ENCODE results near the gene SLC25A13. TPM values are rescaled to one million over a fixed set of nuclear protein-coding genes. Genes with fewer than 3 reads are reported as not detected.

The SLC25A13 gene
- total and polyA plus RNA-seq, 2 of the 8 experiments (the other 6 are each of a cell fraction or from before 2014, with no cell fraction given) = 30.8 to 85.4 TPM

GRCh38 chr7:96204601-96205000 lies 117.3 kb downstream of the SLC25A13 start:
- FAIRE-seq (no peak), DNase-seq (ENCODE audit: low read depth in 1 of 2, low spot score in 2 of 2) (no peak)
- ChIA-PET CTCF (ENCODE audit: partially characterized antibody) (no interaction called here), POLR2A (ENCODE audit: partially characterized antibody) (no interaction called here)
- Histone ChIP-seq H3K14ac (ENCODE audit: insufficient read length) (no peak overlapping the region), H3K27me3 (replicated peaks in 1 of 4; ENCODE audit: control insufficient read depth in 3 of 4, extremely low read depth in 1 of 4, insufficient read depth in 3 of 4, low read length in 3 of 4) (no peaks in the 10 kb centered on the region), H3K27ac (ENCODE audit: low read depth, low read length) (no peak overlapping the region), H3K9me3 (ENCODE audit: insufficient read depth in 2 of 2, low read depth in 1 of 2, low read length in 1 of 2) (no peaks in the 10 kb centered on the region), H4K8ac (ENCODE audit: extremely low read depth, insufficient read depth, low read length) (no peak overlapping the region), H2BK15ac (ENCODE audit: low read length) (no peak overlapping the region), H4K5ac (ENCODE audit: insufficient read length, low read depth, low read length) (no peak overlapping the region), H3K9ac (replicated peaks in 1 of 4; ENCODE audit: extremely low read depth in 1 of 4, low read depth in 3 of 4, low read length in 3 of 4) (no peak overlapping the region), H3K23me2 (ENCODE audit: low read depth, low read length) (no peaks in the 10 kb centered on the region), H3K79me1 (ENCODE audit: low read depth, low read length) (no peaks in the 10 kb centered on the region), H4K91ac (replicated peaks; ENCODE audit: insufficient read length, low read length) (no peak overlapping the region), H3K4ac (replicated peaks; ENCODE audit: insufficient read length, low read depth, low read length) (no peak overlapping the region), H2AK5ac (ENCODE audit: low read depth, low read length) (no peak overlapping the region), H2BK120ac (replicated peaks; ENCODE audit: low read depth, low read length) (no peak overlapping the region), H3K79me2 (ENCODE audit: control insufficient read depth in 1 of 2, insufficient read depth in 2 of 2, low read length in 2 of 2) (no peaks in the 10 kb centered on the region), H4K20me1 (replicated peaks in 1 of 2; ENCODE audit: control insufficient read depth in 1 of 2, insufficient read depth in 2 of 2, low read length in 2 of 2) (peaks cover 0 to 1% of the 10 kb centered on the region in 2 experiments), H2BK20ac (ENCODE audit: low read length) (no peak overlapping the region), H2AFZ (ENCODE audit: low read length) (no peak overlapping the region), H3K4me1 (replicated peaks in 1 of 4; ENCODE audit: control insufficient read depth in 3 of 4, insufficient read depth in 4 of 4, low read length in 3 of 4) (peaks cover 0 to 3% (median 0%) of the 10 kb centered on the region in 4 experiments; a peak in 1 of 7 replicates), H2BK12ac (ENCODE audit: low read depth, low read length) (no peak overlapping the region), H3K4me3 (ENCODE audit: extremely low read depth in 1 of 4, insufficient read depth in 2 of 4, low read depth in 3 of 4, low read length in 4 of 4) (no peak overlapping the region), H3K23ac (ENCODE audit: insufficient read length) (no peak overlapping the region), H3K4me2 (ENCODE audit: insufficient read depth in 1 of 2, low read depth in 2 of 2, low read length in 2 of 2) (no peak overlapping the region), H3K18ac (ENCODE audit: extremely low read depth, low read length) (no peak overlapping the region), H3K56ac (replicated peaks; ENCODE audit: insufficient read length, low read depth, low read length) (no peak overlapping the region), H2BK5ac (ENCODE audit: low read depth, low read length) (no peak overlapping the region), H3K36me3 (ENCODE audit: control insufficient read depth in 2 of 4, insufficient read depth in 4 of 4, low read length in 3 of 4) (peaks cover 0 to 2% (median 0%) of the 10 kb centered on the region in 4 experiments; a peak in 1 of 8 replicates)
- 87% methylated on average over 3 of the region's 3 CpGs; no CpG with 5 or more reads in 1 of the 2 experiments for WGBS, 2 experiments (ENCODE audit: extremely low coverage in 1 of 2, insufficient coverage in 1 of 2, insufficient read length in 1 of 2, insufficient replicate concordance in 2 of 2, low coverage in 1 of 2, low lambda C conversion rate in 2 of 2, missing lambda C conversion rate in 1 of 2)
- TF ChIP-seq CEBPB (IDR thresholded peaks at IDR 0.05; ENCODE audit: low read depth, low read length) = no peak
- no peak for TF ChIP-seq MAFK (IDR thresholded peaks at IDR 0.05; ENCODE audit: low read depth, low read length)
- no peak for TF ChIP-seq EZH2 (IDR thresholded peaks at IDR 0.05; ENCODE audit: low read depth, low read length, severe bottlenecking)
- TF ChIP-seq NANOG (IDR thresholded peaks at IDR 0.05; ENCODE audit: insufficient read depth, low read depth, low read length, poor library complexity, severe bottlenecking) = no peak
- TF ChIP-seq EP300 (IDR thresholded peaks at IDR 0.05; ENCODE audit: borderline replicate concordance in 1 of 2, low read depth in 2 of 2, low read length in 2 of 2) = no peak
- TF ChIP-seq CBX5 (IDR thresholded peaks at IDR 0.05; ENCODE audit: low read depth, low read length) = no peak
- no peak for TF ChIP-seq CTBP2 (IDR thresholded peaks at IDR 0.05; ENCODE audit: borderline replicate concordance, insufficient read depth, insufficient read length, low read length)
- TF ChIP-seq CREB1 (IDR thresholded peaks at IDR 0.05) = no peak
- TF ChIP-seq SUZ12 (IDR thresholded peaks at IDR 0.05; ENCODE audit: low read length) = no peak
- no peak for TF ChIP-seq JUND (IDR thresholded peaks at IDR 0.05; ENCODE audit: low read length)
- no peak for TF ChIP-seq TAF7 (optimal IDR thresholded peaks at IDR 0.05; ENCODE audit: borderline replicate concordance, low read depth, low read length)
- no peak for TF ChIP-seq ASH2L (IDR thresholded peaks at IDR 0.05; ENCODE audit: low read length)
- TF ChIP-seq BACH1 (IDR thresholded peaks at IDR 0.05; ENCODE audit: low read length) = no peak
- TF ChIP-seq SIX5 (IDR thresholded peaks at IDR 0.05; ENCODE audit: low read depth, low read length) = no peak

Measured in H1 (cell line).